ENCODE results near the gene CTU2. TPM values are rescaled to one million over a fixed set of nuclear protein-coding genes. Genes with fewer than 3 reads are reported as not detected.

Gene CTU2
- polyA plus RNA-seq, 1 of the 3 experiments (the other 2 are of a cell fraction) = 16.2 TPM

DNA sequence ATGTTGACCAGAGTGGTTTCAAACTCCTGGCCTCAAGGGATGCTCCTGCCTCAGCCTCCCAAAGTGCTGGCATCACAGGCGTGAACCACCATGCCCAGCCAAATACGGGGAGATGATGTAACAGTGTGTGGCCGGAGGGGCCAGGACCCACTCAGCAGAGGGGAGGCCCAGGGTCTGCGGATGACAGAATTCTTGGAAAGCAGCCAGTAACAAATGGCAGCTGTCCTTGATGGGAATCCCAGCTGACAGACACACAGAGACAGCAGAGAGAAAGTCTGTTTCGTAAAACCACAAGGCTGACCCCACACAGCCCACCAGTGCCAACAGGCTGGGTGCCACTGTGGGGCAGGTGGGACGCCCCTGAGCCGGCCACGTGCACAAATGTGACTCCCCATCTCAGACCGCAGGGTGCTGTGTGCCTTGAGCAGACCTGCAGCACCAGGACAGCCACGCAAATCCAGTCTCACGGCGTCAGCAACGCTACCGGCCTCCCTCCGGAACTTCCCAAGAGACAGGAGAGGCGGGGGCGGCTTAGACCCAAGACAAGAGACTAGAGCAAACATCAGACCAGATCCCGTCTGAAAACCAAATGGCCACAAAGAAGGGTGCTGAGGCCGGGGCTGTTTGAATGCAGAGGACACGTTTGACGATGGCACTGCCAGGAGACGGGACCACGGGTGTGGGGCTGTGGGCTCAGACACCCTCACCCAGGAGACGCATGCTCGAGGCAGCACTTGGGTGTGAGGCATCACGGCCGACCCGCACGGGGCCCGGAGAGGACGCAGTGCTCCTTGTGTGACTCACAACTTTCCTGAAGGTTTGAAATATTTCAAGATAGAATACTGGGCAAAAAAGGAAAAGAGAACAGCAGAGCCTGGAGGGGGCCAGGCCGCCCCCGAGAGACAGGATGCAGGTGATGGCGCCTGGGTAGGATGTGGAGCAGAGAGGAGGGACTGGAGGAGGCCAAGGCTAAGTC, 24.6 kb downstream of the CTU2 start:
- TF ChIP-seq, protein P1, sequence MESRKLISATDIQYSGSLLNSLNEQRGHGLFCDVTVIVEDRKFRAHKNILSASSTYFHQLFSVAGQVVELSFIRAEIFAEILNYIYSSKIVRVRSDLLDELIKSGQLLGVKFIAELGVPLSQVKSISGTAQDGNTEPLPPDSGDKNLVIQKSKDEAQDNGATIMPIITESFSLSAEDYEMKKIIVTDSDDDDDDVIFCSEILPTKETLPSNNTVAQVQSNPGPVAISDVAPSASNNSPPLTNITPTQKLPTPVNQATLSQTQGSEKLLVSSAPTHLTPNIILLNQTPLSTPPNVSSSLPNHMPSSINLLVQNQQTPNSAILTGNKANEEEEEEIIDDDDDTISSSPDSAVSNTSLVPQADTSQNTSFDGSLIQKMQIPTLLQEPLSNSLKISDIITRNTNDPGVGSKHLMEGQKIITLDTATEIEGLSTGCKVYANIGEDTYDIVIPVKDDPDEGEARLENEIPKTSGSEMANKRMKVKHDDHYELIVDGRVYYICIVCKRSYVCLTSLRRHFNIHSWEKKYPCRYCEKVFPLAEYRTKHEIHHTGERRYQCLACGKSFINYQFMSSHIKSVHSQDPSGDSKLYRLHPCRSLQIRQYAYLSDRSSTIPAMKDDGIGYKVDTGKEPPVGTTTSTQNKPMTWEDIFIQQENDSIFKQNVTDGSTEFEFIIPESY (IDR thresholded peaks at IDR 0.05; ENCODE audit: borderline replicate concordance, low read depth) = no peak
- TF ChIP-seq FOXJ3 (CRISPR knock-in tag; IDR thresholded peaks at IDR 0.05) (peak; percentile 44; the same call in 1 of the 2 replicates), NFIC (IDR thresholded peaks at IDR 0.05; ENCODE audit: borderline replicate concordance) (peak; percentile 57), MXI1 (IDR thresholded peaks at IDR 0.05; ENCODE audit: low read depth, low read length) (peak; percentile 68), FOSL2 (IDR thresholded peaks at IDR 0.05; ENCODE audit: borderline replicate concordance, low read depth) (peak; percentile 49; the same call in 1 of the 2 replicates), CHD2 (IDR thresholded peaks at IDR 0.05; ENCODE audit: low read length, partially characterized antibody) (peak; percentile 25)
- POLR2A ChIA-PET = no interaction called here
- Histone ChIP-seq H3F3A (replicated peaks; ENCODE audit: insufficient read depth) (peaks cover 12% of the 10 kb centered on the region), H3K27ac (ENCODE audit: low read depth in 2 of 2, low read length in 1 of 2) (peak overlapping the region; percentile 51 to 71), H4K20me1 (ENCODE audit: insufficient read depth) (peaks cover 23% of the 10 kb centered on the region), H3K9me3 (no peaks in the 10 kb centered on the region), H2AFZ (ENCODE audit: low read depth) (no peak overlapping the region), H3K9ac (no peak overlapping the region), H3K4me1 (ENCODE audit: control insufficient read depth in 1 of 2, insufficient read depth in 2 of 2, low read depth in 1 of 2, low read length in 1 of 2) (peaks cover 4 to 43% of the 10 kb centered on the region in 2 experiments; a peak in 2 of 4 replicates), H3K9me2 (no peaks in the 10 kb centered on the region), H3K4me3 (ENCODE audit: low read depth in 2 of 2, low read length in 1 of 2) (no peak overlapping the region; a peak in 1 of 4 replicates), H3K79me2 (ENCODE audit: insufficient read depth) (peaks cover 9% of the 10 kb centered on the region; the same call in 1 of the 2 replicates), H3K36me3 (replicated peaks in 1 of 2; ENCODE audit: control insufficient read depth in 1 of 2, insufficient read depth in 2 of 2, low read length in 1 of 2) (peaks cover under 1 to 37% of the 10 kb centered on the region in 2 experiments), H3K27me3 (ENCODE audit: insufficient read depth) (no peaks in the 10 kb centered on the region), H3K4me2 (peak overlapping the region; percentile 31; the same call in 1 of the 2 replicates)
- 50% methylated on average over 26 of the region's 34 CpGs for WGBS (ENCODE audit: low lambda C conversion rate)
- DNase-seq = peak; percentile 90
- CTCF ChIA-PET = no interaction called here

DNA sequence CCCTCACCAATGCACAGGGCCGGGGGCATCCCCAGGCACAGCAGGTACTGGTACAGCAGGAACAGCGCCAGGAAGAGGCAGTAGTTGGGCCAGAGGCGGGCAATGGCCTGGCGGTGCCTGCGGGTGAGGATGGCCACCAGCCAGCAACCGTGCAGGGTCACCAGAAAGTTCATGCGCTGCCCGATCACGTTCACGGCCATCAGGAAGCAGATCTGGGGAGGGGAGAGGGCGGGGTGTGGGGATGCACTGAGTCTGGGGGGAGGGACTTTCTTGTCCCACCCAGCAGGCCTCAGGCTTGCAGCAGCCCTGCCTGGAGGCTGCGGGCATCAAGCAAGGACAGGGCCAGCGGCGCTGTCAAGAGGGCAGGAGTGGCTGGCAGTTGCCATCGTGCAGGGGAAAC, 25.4 kb downstream of the CTU2 start:
- TF ChIP-seq, protein P2, sequence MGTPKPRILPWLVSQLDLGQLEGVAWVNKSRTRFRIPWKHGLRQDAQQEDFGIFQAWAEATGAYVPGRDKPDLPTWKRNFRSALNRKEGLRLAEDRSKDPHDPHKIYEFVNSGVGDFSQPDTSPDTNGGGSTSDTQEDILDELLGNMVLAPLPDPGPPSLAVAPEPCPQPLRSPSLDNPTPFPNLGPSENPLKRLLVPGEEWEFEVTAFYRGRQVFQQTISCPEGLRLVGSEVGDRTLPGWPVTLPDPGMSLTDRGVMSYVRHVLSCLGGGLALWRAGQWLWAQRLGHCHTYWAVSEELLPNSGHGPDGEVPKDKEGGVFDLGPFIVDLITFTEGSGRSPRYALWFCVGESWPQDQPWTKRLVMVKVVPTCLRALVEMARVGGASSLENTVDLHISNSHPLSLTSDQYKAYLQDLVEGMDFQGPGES (IDR thresholded peaks at IDR 0.05; ENCODE audit: low read depth, low read length) = no peak
- TF ChIP-seq RCOR1 (IDR thresholded peaks at IDR 0.05; ENCODE audit: low read length) (no peak), FOSL2 (IDR thresholded peaks at IDR 0.05; ENCODE audit: borderline replicate concordance, low read depth) (no peak), GATA2 (CRISPR knock-in tag; IDR thresholded peaks at IDR 0.05) (0 out of 2 replicates have a peak, but pooled peaks have one; percentile 18), NFIC (IDR thresholded peaks at IDR 0.05; ENCODE audit: borderline replicate concordance) (peak; percentile 59)
- peaks cover 4 to 36% of the 10 kb centered on the region in 2 experiments; a peak in 2 of 4 replicates for H3K4me1 ChIP-seq (ENCODE audit: control insufficient read depth in 1 of 2, insufficient read depth in 2 of 2, low read depth in 1 of 2, low read length in 1 of 2)
- DNase-seq = peak; percentile 93

More for the DNA sequence above, 25.4 kb downstream of the CTU2 start:
- CTCF ChIA-PET = interaction anchor here (1.4 to 17.4 kb wide), 2 partner anchors 12 to 28 kb away, joined by 5 to 540 read pairs; no protein-coding TSS in a partner anchor
- WGBS (ENCODE audit: low lambda C conversion rate) = 50% methylated on average over 12 of the region's 15 CpGs
- Histone ChIP-seq H4K20me1 (ENCODE audit: insufficient read depth) (peaks cover 23% of the 10 kb centered on the region), H3K79me2 (ENCODE audit: insufficient read depth) (peaks cover 11% of the 10 kb centered on the region; the same call in 1 of the 2 replicates), H3K9me2 (no peaks in the 10 kb centered on the region), H3K9me3 (no peaks in the 10 kb centered on the region), H3F3A (replicated peaks; ENCODE audit: insufficient read depth) (peaks cover 12% of the 10 kb centered on the region), H3K27me3 (ENCODE audit: insufficient read depth) (no peaks in the 10 kb centered on the region), H3K4me3 (ENCODE audit: low read depth in 2 of 2, low read length in 1 of 2) (no peak overlapping the region; a peak in 1 of 4 replicates), H2AFZ (ENCODE audit: low read depth) (no peak overlapping the region), H3K9ac (no peak overlapping the region), H3K4me2 (peak overlapping the region; percentile 31; the same call in 1 of the 2 replicates), H3K27ac (ENCODE audit: low read depth in 2 of 2, low read length in 1 of 2) (peak overlapping the region; percentile 51 to 71), H3K36me3 (replicated peaks in 1 of 2; ENCODE audit: control insufficient read depth in 1 of 2, insufficient read depth in 2 of 2, low read length in 1 of 2) (peaks cover 0 to 32% of the 10 kb centered on the region in 2 experiments)
- POLR2A ChIA-PET = no interaction called here
